Mammary microvascular endothelial cell (primary cell): ENCODE measurements around the gene RBM22. TPM values are rescaled to one million over a fixed set of nuclear protein-coding genes. Genes with fewer than 3 reads are reported as not detected.

Source experiments
- total RNA-seq: library from RNA; depleted of rRNA; stranded (reverse); fragments of >200 nt; gene quantifications from 2 replicates; pipeline ENCODE4 v1.2.3, GENCODE V29; 2015

The RBM22 gene
- total RNA-seq, result 34.0 and 46.1 TPM in 2 replicates

DNA sequence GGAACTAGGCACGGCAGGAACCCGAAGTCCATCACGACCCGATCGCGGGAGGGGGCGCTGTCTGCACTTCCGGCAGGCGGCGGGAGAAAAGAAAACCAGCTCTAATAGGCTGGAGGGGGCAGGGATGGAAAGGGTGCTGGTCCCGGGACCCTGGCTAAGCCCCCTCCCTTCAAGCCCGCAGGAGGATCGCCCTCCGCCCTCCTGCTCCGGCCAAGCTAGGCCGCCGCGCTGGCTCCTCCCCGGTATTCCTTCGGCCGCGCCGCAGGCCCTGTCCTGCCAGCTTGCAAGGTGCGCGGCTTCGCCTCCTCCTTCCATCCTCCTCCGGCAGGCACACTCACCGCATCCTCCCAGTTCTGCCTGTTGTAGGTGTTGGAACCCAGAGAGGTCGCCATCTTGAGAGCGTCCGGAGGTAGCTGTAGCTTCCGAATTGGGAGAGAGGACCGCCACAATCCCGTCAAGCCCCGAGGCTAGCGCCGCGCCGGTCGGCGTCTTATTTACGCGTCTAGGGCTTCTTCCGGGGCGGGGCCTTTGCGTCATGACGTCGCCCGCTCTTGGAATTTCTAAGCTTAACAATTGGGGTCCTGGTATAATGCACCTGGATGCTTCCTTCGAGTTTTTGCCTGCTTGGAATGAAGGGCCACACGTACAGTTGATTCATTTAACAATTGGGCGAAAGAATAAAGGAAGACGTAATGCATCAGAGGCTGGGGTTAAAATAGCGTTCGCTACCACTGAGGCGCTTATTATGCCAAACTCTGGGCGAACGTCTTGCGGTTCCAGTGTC is at the start of gene RBM22:
Gene RBM22, minus strand, starts transcription at position 469 of the 784 bp plus-strand sequence. Its CDS starts 77 bp downstream, at position 392.

DNA sequence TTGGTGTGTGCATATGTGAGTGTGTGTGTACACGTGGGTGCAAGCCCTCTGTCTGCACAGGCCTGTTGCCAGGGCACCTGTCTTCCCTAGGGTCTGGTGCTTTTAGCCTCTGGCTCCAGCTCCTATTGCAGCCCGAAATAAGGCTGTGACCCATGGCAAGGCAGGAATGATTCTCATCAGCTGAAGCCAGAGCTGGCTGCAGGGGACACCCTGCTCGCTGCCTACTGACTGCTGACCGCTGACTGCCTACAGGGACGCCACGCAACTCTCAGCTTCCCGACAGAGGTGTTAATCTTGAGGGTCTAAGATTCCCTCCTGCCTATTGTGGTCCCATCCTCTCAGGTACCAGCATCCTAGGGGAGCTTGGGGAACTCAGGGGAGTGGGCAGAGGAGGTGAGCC is 39.8 kb downstream of the RBM22 start, which contains the start of gene MYOZ3:
Gene MYOZ3, plus strand, starts transcription at position 166 of the 400 bp plus-strand sequence. CDS start 1,691 bp downstream, outside the sequence.

Other genes starting within 250 kb of the RBM22 start
- gene NDST1, start 192.9 kb downstream of the RBM22 start, total RNA-seq, result 129 and 145 TPM in 2 replicates
- 40.3 and 41.0 TPM in 2 replicates for gene SYNPO, start 60.4 kb downstream of the RBM22 start, total RNA-seq
- 0.05 TPM in 1 of 2 replicates, not detected in the other for gene MYOZ3, start 39.8 kb downstream of the RBM22 start, total RNA-seq
- gene DCTN4, start 58.0 kb upstream of the RBM22 start, total RNA-seq, result 34.0 and 34.4 TPM in 2 replicates
- 0.27 and 0.34 TPM in 2 replicates for gene SMIM3, start 77.7 kb upstream of the RBM22 start, total RNA-seq
- 0.07 TPM in 1 of 2 replicates, not detected in the other for gene IRGM, start 145.5 kb upstream of the RBM22 start, total RNA-seq
- 3.4 and 3.7 TPM in 2 replicates for gene ZNF300, start 203.9 kb upstream of the RBM22 start, total RNA-seq